Neural cell (in vitro differentiated cells): ENCODE measurements around the gene SULF2. TPM values are rescaled to one million over a fixed set of nuclear protein-coding genes. Genes with fewer than 3 reads are reported as not detected.

Experiments used
- H2AFZ ChIP-seq: fragments of 200-600, 300-800 bp; sonication (generic), shearing (Covaris generic); 2 replicates; pipeline ENCODE4 v1.6.0; 2014; ENCODE audit warnings: low read depth, mild to moderate bottlenecking, antibody characterized with exemption, low read length, moderate library complexity
- H3F3A ChIP-seq: fragments of 200-600 bp; shearing (Covaris generic); 2 replicates; pipeline ENCODE4 v1.6.1; 2016; ENCODE audit warnings: mild to moderate bottlenecking, moderate library complexity, mixed read lengths, antibody characterized with exemption, low read length; ENCODE audit not compliant: insufficient read depth, poor library complexity, severe bottlenecking
- H3K27ac ChIP-seq: fragments of 200-600, 300-800 bp; sonication (generic), shearing (Covaris generic); 2 replicates; pipeline ENCODE4 v1.5.1; 2014; ENCODE audit warnings: mild to moderate bottlenecking, low read length, moderate library complexity
- H3K27me3 ChIP-seq: fragments of 300-800, 200-600 bp; sonication (generic), shearing (Covaris generic); 2 replicates; pipeline ENCODE4 v1.6.0; 2014; ENCODE audit warnings: mild to moderate bottlenecking, low read depth, low read length, moderate library complexity; ENCODE audit not compliant: insufficient read depth
- H3K36me3 ChIP-seq: fragments of 300-800, 200-600 bp; sonication (generic), shearing (Covaris generic); 2 replicates; pipeline ENCODE4 v1.5.1; 2014; ENCODE audit warnings: mild to moderate bottlenecking, antibody characterized with exemption, low read length, moderate library complexity; ENCODE audit not compliant: insufficient read depth
- H3K4me2 ChIP-seq: fragments of 300-800, 200-600 bp; sonication (generic), shearing (Covaris generic); 2 replicates; pipeline ENCODE4 v1.6.0; 2014; ENCODE audit warnings: mild to moderate bottlenecking, low read length
- H3K4me3 ChIP-seq: fragments of 300-800, 200-600 bp; sonication (generic), shearing (Covaris generic); 2 replicates; pipeline ENCODE4 v1.5.1; 2014; ENCODE audit warnings: mild to moderate bottlenecking, low read length, moderate library complexity
- H3K79me2 ChIP-seq: fragments of 200-600 bp; shearing (Covaris generic); replicated peaks from 2 replicates; pipeline ENCODE4 v1.6.0; 2014; ENCODE audit warnings: mild to moderate bottlenecking, low read length, moderate library complexity; ENCODE audit not compliant: insufficient read depth
- H3K9ac ChIP-seq: fragments of 300-800, 200-600 bp; sonication (generic), shearing (Covaris generic); 2 replicates; pipeline ENCODE4 v1.6.1; 2016; ENCODE audit warnings: mild to moderate bottlenecking, low read length, mixed read lengths
- H3K9me2 ChIP-seq: fragments of 200-600 bp; shearing (Covaris generic); 2 replicates; pipeline ENCODE4 v1.6.1; 2016; ENCODE audit warnings: mild to moderate bottlenecking, low read length, mixed read lengths; ENCODE audit not compliant: insufficient read depth
- H3K9me3 ChIP-seq: fragments of 200-600, 300-800 bp; sonication (generic), shearing (Covaris generic); 2 replicates; pipeline ENCODE4 v1.6.1; 2016; ENCODE audit warnings: mild to moderate bottlenecking, mixed run types, low read length, moderate library complexity, mixed read lengths
- H4K20me1 ChIP-seq: fragments of 200-600 bp; shearing (Covaris generic); 2 replicates; pipeline ENCODE4 v1.6.1; 2016; ENCODE audit warnings: mild to moderate bottlenecking, mixed run types; ENCODE audit not compliant: insufficient read depth
- EP300 ChIP-seq: fragments of 450-650 bp; conservative IDR thresholded peaks from 2 replicates; pipeline ENCODE4 v1.6.1; 2014; ENCODE audit warnings: antibody characterized with exemption, mild to moderate bottlenecking, moderate library complexity; ENCODE audit not compliant: poor library complexity, severe bottlenecking
- EZH2 ChIP-seq: fragments of 200-600, 300-800 bp; shearing (Covaris generic), sonication (generic); IDR thresholded peaks from 2 replicates; pipeline ENCODE4 v1.6.1; 2014; ENCODE audit warnings: antibody characterized with exemption, low read length, borderline replicate concordance, mild to moderate bottlenecking; ENCODE audit not compliant: insufficient read depth, poor library complexity, severe bottlenecking
- MXI1 ChIP-seq: fragments of 450-650 bp; conservative IDR thresholded peaks from 2 replicates; pipeline ENCODE4 v1.6.1; 2014; ENCODE audit warnings: antibody characterized with exemption, mild to moderate bottlenecking; ENCODE audit not compliant: poor library complexity, severe bottlenecking
- POLR2AphosphoS5 ChIP-seq: IDR thresholded peaks from 2 replicates; pipeline ENCODE4 v1.6.1; 2012
- RAD21 ChIP-seq: fragments of 450-650 bp; conservative IDR thresholded peaks from 2 replicates; pipeline ENCODE4 v1.6.1; 2014; ENCODE audit warnings: antibody characterized with exemption, mild to moderate bottlenecking, moderate library complexity
- SMC3 ChIP-seq: fragments of 450-650 bp; conservative IDR thresholded peaks from 2 replicates; pipeline ENCODE4 v1.6.1; 2014; ENCODE audit warnings: antibody characterized with exemption, mild to moderate bottlenecking, moderate library complexity; ENCODE audit not compliant: poor library complexity
- TAF1 ChIP-seq: IDR thresholded peaks from 2 replicates; pipeline ENCODE4 v1.6.1; 2012; ENCODE audit warnings: low read depth
- polyA plus RNA-seq: library from polyadenylated mRNA; depleted of rRNA; stranded (reverse); fragments of >200 nt; gene quantifications from 2 replicates; pipeline ENCODE4 v1.2.3, GENCODE V29; 2014
- TF ChIP-seq, protein P1 (sequence below): fragments of 450-650 bp; IDR thresholded peaks from 2 replicates; pipeline ENCODE4 v1.5.1; 2014; ENCODE audit warnings: antibody characterized with exemption, mild to moderate bottlenecking, moderate library complexity; ENCODE audit not compliant: poor library complexity, severe bottlenecking
- TF ChIP-seq, protein P2 (sequence below): IDR thresholded peaks from 2 replicates; pipeline ENCODE4 v1.6.1; 2012; ENCODE audit warnings: borderline replicate concordance

Gene SULF2
- polyA plus RNA-seq, 1 donor from 2014 or later, result 30.0 TPM

DNA sequence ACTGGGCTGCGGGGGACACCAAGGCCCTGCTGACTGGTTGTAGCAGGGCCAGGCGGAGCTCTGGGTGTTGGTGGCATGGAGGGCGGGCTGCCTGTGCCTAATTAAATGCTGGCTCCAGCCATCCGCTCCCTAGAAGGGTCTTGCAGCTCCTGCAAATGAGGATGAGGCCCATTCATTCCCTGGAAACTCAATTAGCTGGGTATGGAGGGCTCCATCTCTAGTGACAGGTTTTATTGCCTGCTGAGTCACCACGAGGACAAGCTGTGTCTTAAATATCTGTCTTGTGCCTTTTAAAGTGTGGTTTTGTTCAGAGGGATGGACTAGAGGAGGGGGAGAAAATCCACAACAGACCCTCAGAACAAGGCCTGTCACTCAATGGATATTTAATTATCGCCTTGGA lies 60.9 kb downstream of the SULF2 start:
- Histone ChIP-seq H2AFZ (no peak overlapping the region), H3K27ac (no peak overlapping the region), H3K27me3 (no peaks in the 10 kb centered on the region), H3K9ac (no peak overlapping the region), H3F3A (no peaks in the 10 kb centered on the region), H3K4me2 (no peak overlapping the region), H3K9me2 (no peaks in the 10 kb centered on the region), H3K36me3 (no peaks in the 10 kb centered on the region), H3K4me3 (no peak overlapping the region), H3K9me3 (no peaks in the 10 kb centered on the region), H4K20me1 (no peaks in the 10 kb centered on the region), H3K79me2 (no peaks in the 10 kb centered on the region)
- TF ChIP-seq SMC3 (no peak), POLR2AphosphoS5 (no peak), RAD21 (no peak), TAF1 (no peak), EZH2 (no peak), MXI1 (no peak), EP300 (no peak)
- TF ChIP-seq, protein P1, sequence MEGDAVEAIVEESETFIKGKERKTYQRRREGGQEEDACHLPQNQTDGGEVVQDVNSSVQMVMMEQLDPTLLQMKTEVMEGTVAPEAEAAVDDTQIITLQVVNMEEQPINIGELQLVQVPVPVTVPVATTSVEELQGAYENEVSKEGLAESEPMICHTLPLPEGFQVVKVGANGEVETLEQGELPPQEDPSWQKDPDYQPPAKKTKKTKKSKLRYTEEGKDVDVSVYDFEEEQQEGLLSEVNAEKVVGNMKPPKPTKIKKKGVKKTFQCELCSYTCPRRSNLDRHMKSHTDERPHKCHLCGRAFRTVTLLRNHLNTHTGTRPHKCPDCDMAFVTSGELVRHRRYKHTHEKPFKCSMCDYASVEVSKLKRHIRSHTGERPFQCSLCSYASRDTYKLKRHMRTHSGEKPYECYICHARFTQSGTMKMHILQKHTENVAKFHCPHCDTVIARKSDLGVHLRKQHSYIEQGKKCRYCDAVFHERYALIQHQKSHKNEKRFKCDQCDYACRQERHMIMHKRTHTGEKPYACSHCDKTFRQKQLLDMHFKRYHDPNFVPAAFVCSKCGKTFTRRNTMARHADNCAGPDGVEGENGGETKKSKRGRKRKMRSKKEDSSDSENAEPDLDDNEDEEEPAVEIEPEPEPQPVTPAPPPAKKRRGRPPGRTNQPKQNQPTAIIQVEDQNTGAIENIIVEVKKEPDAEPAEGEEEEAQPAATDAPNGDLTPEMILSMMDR, result no peak
- TF ChIP-seq, protein P2, sequence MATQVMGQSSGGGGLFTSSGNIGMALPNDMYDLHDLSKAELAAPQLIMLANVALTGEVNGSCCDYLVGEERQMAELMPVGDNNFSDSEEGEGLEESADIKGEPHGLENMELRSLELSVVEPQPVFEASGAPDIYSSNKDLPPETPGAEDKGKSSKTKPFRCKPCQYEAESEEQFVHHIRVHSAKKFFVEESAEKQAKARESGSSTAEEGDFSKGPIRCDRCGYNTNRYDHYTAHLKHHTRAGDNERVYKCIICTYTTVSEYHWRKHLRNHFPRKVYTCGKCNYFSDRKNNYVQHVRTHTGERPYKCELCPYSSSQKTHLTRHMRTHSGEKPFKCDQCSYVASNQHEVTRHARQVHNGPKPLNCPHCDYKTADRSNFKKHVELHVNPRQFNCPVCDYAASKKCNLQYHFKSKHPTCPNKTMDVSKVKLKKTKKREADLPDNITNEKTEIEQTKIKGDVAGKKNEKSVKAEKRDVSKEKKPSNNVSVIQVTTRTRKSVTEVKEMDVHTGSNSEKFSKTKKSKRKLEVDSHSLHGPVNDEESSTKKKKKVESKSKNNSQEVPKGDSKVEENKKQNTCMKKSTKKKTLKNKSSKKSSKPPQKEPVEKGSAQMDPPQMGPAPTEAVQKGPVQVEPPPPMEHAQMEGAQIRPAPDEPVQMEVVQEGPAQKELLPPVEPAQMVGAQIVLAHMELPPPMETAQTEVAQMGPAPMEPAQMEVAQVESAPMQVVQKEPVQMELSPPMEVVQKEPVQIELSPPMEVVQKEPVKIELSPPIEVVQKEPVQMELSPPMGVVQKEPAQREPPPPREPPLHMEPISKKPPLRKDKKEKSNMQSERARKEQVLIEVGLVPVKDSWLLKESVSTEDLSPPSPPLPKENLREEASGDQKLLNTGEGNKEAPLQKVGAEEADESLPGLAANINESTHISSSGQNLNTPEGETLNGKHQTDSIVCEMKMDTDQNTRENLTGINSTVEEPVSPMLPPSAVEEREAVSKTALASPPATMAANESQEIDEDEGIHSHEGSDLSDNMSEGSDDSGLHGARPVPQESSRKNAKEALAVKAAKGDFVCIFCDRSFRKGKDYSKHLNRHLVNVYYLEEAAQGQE, result no peak

- no peaks in the 10 kb centered on the region for H3K27me3 ChIP-seq
- H3K36me3 ChIP-seq, result no peaks in the 10 kb centered on the region
- no peak overlapping the region for H3K4me3 ChIP-seq
- no peak overlapping the region for H3K9ac ChIP-seq
- H2AFZ ChIP-seq, result no peak overlapping the region
- H3K9me3 ChIP-seq, result no peaks in the 10 kb centered on the region
- H3K27ac ChIP-seq, result no peak overlapping the region
- no peak for TF ChIP-seq RAD21
- TF ChIP-seq, protein P1, result no peak
- H3F3A ChIP-seq, result no peaks in the 10 kb centered on the region
- H3K4me2 ChIP-seq, result no peak overlapping the region
- H4K20me1 ChIP-seq, result no peaks in the 10 kb centered on the region
- H3K9me2 ChIP-seq, result no peaks in the 10 kb centered on the region
- H3K79me2 ChIP-seq, result no peaks in the 10 kb centered on the region
Measured at GRCh38 chr20:47723322-47723721, 62.0 kb downstream of the SULF2 start.
